HG03521 (cell line): ENCODE data around the gene UNC5B.

ENCODE experiments used
- ATAC-seq: cut with Tn5 transposase; IDR thresholded peaks from one replicate; pipeline ENCODE4 v1.9.1; 2021; ENCODE audit warnings: mild to moderate bottlenecking, moderate library complexity; ENCODE audit not compliant: unreplicated experiment

Gene UNC5B

DNA sequence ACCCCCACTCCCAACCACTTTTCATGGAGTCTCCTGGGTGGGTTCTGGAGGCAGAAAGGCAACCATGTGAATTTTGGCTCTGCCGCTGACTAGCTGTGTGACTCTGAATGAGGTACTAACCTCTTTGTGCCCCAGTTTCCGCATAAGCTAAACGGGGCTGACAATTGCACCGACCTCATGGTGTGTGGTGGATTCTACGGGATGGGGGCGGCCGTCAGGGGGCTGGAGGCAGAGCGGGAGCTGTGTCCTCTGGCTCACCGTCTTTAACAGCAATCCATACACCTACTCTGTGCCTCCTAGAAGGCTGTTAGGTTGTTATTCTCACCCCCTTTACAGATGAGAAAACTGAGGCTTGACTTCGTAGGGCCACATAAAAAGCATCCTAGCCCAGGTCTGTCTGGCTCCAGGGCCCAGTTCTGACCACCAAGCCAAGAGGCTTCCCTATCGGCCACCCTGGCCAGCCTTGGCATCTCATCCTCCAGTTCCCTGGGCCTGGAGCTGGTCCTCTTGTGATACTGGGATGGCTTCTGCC, 102.4 kb downstream of the UNC5B start:
- no peak for ATAC-seq

- ATAC-seq = no peak
These were observed 103.9 kb downstream of the UNC5B start for GRCh38 chr10:71316056-71316785.

DNA sequence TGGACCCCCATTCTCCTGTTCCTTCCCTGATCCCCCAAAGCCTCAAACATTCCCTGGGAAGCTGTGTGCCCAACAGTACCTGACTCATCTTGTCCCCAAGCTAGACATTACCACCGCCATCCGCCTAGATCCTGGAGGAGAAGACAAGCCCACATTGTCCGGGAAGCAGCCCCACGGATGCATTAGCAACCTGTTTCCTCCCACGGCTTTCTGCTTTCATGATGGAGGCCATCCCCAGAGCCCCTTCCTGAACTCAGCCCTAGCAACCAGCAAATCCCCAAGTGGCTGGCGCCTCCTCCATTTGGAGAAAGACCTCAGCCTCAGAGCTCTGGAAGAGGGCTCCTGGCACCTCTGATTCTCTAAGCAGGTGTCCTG, 104.4 kb downstream of the UNC5B start:
- no peak for ATAC-seq

GRCh38 chr10:71317739-71318138, 105.4 kb downstream of the UNC5B start:
- ATAC-seq = no peak

DNA sequence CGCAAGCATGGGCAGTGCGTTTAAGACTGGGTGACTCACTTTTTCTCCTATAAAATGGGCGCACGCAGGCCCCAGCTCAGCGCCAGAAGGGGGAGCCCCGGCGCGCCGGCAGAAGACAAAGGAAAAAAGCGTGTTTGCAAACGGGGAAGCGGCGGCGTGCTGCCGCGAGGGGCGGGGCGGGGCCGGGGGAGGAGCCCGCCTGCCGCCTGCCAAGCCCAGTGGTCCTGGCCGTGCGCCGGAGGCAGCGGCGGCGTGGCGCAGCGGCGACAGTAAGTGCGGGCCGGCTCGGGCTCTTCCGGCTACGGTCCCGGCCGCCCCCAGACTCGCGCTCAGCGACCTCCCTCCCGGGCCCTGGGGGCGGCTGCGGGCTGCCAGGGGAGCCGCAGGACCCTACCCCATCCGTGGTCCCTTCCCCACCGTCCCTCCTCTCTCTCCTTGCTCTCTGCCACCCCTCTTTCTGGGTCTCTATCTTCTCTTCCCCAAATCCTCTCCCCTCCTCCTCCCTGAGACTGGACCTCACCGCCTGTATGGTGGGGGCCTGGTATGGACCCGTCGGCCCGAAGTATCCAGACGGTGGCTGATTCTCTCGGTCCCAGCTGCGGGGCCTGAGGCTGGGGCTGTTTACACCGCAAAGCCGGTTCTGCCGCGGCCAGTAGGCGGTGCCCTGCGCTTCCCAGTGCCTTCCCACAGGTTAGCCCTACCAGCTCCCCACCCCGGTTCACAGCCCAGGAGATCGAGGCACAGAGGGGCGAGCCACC, 106.9 kb downstream of the UNC5B start, which contains the start of gene SLC29A3:
Gene SLC29A3, plus strand, starts transcription at position 218 of the 758 bp plus-strand sequence. Its CDS starts 51 bp downstream, at position 269.
- ATAC-seq = peak; percentile 81

GRCh38 chr10:71319800-71320392, 107.5 kb downstream of the UNC5B start:
- no peak for ATAC-seq

GRCh38 chr10:71320592-71320991, 108.2 kb downstream of the UNC5B start:
- no peak for ATAC-seq

DNA sequence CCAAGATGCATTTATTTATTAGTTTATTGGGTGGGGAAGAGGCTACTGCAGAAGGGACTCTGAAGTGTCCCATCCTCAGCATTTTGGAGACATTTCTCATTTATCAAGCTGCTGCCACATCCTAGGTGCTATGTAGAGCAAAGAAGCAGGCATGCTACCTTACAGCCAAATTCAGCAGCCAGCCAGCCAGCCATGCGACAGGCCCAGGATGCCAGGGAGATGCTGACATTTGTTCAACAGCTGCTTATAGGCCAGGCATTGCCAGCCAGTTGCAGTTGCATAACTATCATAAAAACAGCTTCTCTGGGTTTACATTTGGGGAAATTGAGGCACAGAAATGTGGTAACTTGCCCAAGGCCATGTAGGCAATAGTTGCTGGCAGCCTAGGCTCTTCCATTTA, 109.0 kb downstream of the UNC5B start:
- no peak for ATAC-seq

- no peak for ATAC-seq
These were observed 111.0 kb downstream of the UNC5B start for GRCh38 chr10:71323407-71323806.

- no peak for ATAC-seq
These were observed 112.4 kb downstream of the UNC5B start for GRCh38 chr10:71324743-71325142.

DNA sequence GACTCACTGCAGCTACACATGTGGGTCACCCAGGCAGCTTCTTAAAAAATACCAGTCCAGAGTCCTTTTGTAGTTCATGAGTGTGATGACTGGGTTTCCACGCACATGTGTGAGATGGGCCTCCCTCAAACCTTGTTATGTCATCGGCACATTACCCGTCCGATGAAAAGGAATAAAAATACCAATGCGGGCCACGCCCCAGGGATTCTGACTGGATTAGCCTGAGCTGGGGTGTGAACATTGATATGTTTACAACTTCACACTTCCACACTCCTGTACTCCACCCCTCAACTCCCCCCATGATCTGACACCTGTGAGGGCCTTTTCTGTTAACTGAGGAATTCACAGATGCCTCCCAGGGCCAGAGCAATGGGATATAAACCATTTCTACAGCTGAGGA, 112.9 kb downstream of the UNC5B start:
- ATAC-seq = no peak

- no peak for ATAC-seq
These were observed 114.1 kb downstream of the UNC5B start for GRCh38 chr10:71326464-71326881.

DNA sequence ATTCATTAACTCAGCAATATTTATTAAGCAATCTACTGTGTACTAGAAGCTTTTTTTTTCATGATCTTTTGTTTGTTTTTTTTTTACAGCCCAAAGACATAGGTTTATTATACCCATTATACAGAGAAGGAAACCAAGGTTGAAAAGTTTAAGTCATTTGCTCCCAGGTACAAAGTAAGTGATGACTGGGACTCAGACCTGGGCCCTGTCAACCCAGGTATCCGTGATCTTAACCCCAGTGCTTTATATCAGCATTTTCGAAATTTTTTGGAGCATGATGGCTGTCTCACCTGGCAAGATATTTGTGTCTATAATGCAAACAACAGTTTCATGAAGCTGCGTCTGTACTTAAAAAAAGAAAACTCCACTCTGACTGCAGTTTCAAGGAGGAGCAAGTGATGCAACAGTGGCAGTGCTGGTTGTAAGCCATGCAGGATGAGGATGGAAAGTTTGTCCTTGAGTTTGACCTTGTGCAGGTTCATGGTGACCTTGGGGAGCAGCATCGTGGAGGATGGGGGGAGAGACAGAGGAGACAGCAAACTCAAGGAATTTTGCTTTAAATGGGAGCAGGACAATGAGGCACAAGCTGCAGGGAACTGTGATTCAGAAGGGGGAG, 118.5 kb downstream of the UNC5B start:
- no peak for ATAC-seq

GRCh38 chr10:71331736-71332135, 119.4 kb downstream of the UNC5B start:
- ATAC-seq = no peak

- ATAC-seq = no peak
These were observed 120.1 kb downstream of the UNC5B start for GRCh38 chr10:71332466-71332865.

DNA sequence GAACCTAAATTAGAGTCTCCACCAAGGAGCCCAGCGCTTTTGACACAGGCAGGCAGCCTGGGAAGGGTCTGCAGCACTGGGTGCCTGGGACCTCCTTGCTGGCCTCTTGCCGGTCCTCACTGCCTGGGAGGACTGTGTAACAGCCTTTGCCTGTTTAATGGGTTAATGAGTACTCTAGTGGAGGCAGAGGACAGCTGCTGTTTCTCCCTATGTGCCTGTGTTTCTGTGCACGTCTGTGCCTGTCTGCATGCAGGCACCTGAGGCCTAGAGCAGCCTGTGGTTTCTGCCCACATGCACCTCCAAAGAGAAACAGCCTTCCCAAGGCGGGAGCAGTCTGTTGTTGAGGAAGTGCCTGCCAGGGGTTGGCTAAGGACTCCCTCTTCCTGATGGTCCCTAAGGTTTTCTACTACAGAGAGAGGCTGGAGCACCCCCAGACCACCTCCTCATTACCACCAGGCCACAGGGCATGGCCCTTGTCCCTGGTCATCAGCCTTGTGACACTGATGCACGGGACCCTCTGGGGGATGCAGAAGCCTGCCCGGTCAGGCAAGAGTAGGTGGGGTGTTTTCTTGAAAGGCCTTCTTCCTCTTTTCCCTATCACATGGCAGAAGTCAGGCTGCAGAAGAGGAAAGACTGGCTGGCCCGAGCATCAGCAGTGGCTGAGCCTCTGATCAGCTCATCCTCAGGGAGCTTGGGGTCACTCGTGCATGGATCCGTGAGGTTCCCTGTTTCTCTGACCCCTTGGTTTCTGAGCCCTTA, 120.9 kb downstream of the UNC5B start:
- ATAC-seq = no peak

DNA sequence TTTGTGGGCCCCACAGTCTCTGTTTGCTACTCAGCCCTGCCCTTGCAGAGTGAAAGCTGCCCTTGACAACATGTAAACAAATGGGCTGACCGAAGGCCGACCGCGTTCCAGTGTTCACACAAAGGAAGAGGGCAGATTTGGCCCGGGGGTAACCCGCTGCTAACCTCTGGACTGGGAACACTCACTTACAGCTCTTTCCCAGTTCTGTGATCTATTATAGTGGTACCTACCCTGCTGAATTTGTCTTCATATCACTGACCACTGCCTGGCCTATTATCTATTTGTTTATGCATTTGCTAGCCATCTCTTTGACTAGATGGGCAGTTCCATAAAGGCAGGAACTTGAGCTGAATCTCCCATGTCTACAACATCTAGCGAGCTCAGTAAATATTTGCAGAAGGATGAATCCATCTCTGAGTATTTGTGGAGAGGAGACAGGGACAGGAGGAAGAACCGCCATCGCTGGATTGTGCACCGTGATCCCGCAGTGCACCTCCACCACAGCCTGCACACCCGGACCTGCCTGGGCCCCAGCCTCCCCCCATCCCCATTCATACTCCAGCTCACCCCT, 121.9 kb downstream of the UNC5B start:
- no peak for ATAC-seq

DNA sequence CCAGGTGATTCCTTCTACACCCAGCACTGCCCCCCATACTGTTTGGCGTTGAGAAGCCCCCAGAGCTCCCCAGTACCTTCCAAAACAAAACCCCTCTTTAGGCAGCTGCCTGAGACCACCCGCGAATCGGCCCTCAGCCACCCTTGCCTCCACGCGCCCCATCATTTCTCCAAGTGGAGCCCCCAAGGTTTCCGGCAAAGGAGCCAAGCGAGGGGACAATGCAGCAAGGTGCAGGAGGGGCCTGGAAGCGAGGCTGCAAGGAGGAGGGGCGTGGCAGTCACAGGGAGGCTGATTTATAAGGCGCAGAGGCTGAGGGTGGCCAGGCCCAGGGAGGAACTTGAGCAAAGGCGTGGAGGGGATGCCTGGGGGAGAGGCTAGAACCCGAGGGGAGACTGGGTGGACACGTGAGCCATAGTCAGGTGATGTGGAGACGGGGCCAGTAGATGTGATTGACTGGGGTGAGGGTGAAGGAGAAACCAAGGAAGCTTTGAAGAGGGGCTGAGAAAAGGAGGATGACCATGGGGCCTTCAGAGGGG, 122.9 kb downstream of the UNC5B start:
- ATAC-seq = no peak

- no peak for ATAC-seq
These were observed 124.3 kb downstream of the UNC5B start for GRCh38 chr10:71336632-71337031.

DNA sequence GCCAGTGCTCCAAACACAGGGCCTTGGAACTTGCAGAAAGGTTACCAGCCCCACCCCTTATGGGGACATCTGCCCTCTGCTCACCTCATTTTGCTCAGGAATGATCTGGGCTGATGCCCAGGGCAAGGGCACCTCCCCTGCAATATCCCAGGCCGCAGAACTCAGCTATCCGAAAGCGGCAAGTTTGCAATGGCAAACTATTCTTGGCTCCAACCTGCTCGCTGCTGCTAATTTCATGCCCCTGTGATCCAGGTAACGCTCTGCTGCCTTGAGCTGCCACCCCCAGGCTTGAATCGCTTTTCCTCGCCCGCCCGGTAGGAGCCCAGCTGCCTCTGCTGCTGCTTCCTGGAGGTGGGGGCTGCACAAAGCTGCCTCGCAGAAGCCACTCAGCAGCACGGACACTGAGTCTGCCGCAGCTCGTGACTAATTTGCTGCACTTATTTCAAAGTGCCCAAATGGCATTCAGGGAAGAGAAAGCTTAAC, 124.9 kb downstream of the UNC5B start:
- ATAC-seq = no peak
